GM18951 (cell line): Measurements from ENCODE around the gene CEBPE.

ENCODE experiments used
- POLR2A ChIP-seq: IDR thresholded peaks from 4 replicates; pipeline ENCODE4 v1.6.1; 2011; ENCODE audit warnings: mild to moderate bottlenecking; ENCODE audit not compliant: insufficient read length, insufficient read depth; ENCODE audit errors: extremely low read depth
- in situ Hi-C: fragments of 300-500 bp; cut with MboI; formaldehyde crosslinking; loops from one replicate; pipeline ENCODE4 v1.12.0; 2022; ENCODE audit warnings: low sequenced_read_pairs, mixed read lengths, inconsistent platforms; ENCODE audit not compliant: unreplicated experiment

Gene CEBPE

DNA sequence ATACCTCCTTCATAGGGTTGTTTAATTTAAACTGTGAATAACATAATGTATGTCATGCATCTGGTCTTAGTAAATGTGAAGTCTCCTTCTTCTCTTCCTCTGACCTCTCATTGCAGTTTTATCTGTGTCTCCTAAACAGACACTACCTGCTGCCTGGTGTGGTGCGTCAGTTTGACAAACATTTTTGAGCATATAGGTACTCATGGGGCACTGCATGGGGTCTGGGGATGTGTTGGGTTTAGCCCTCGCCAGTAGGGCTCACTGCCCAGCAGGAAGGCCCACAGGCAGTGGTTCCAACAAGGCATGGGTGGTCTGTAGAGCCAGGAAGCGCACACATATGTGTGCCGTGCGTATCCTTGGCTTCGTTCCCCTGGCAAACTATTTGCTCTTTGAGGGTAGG, 3.0 kb upstream of the CEBPE start:
- in situ Hi-C loops, result loop anchor here (10.0 kb wide), 1 partner anchor 63 kb away; the partner anchor contains the start of gene SLC7A8
- TF ChIP-seq POLR2A, result no peak

DNA sequence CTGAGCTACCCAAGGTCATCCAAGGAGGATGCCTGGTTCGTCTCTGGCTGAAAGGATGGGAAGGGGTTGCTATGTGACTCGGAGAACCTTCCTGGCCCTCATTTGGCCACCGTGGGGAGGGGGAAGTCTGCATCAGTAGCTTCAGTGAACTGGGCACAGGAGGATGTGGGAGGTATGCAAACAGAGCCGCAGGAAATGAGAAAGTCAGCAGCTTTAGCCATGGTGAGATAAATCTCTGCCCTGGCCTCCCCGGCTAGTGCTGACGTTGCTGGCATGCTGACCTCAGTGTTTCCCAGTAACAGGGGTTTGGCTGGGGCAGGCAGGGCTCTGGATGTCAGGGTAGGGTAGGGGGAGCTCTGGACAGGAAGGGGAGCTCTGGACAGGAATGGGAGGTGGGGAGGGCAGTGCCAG, 2.3 kb upstream of the CEBPE start:
- in situ Hi-C loops, result loop anchor here (10.0 kb wide), 1 partner anchor 63 kb away; the partner anchor contains the start of gene SLC7A8
- TF ChIP-seq POLR2A, result no peak

DNA sequence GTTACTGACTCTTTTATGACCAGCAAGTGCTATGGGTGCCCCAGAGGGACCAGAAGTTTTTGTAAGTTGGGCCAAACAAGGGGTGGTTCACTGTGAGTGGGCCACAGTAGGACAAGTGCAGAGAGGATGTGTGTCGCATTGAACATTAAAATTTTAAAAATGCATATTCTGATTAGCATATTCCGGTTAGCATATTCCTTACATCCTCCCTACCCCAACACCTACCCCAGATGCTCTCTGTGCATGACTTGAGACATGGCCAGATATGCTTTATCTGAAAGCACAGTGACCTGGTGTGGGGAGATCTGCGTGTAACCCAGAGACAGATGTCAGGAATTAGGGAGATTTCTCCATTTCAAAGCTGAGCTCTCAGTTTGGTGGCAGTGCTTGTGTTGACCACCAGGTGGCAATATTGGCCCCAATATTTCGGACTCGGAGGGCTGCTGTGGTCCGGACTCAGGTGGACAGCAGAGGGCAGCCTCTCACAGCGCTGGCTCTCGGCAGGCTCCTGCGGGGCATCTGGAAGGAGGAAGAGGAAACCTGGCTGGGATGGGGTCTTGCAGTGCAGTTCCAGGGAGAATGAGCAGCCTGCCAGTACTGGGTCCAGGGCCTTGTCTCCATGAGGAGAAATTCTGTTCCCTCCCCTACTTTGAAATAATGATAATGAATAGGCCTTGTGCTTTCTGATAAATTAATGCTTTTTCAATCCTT, 1.6 kb upstream of the CEBPE start:
- in situ Hi-C loops, result loop anchor here (10.0 kb wide), 1 partner anchor 64 kb away; the partner anchor contains the start of gene SLC7A8
- TF ChIP-seq POLR2A, result no peak

DNA sequence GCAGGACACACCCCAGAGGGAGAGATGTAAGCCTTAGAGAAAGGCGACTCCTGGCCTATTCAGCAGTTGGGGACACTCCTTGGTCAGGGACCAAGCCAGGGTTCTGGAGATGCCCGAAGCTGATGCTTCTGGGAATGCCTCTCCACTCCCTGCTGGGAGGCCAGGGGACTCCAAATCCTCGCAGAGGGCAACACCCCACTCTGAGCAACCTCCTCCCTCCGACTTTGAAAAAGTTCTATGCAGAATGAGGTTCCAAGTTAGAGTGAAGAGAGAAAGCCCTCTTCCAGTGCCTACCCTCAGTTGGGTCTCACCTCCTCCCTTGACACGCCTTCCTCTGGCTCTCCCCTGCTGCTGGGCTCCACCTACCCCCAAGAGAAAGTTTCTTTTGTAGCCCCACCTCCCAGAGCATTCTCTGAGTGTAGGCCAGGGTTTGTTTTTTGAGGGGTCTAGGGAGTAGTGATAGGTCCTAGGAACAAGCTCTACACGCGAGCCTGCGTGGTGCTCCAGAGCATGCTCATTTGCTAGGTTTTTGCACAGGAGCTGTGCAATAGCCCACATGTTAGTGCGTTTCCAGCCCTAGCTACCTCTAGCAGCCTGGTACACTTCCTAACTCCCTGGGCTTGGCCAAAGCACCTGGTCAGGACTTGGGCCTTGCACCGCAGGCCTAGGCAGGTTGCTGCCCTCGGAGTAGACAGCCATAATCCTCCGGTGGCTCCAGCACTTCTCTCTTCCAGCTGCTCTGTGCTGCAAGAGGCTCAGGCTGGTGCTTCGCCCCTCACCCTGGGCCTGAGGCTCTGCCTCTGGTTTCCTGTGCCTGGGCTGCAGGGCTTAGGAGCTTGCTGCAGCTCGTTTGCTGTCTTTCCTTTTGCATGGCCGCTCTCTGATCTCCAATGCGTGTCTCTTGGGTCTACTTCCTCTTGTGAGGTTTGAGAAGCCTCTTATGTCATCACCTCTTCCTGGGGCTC, 590 bp upstream of the CEBPE start:
- no peak for TF ChIP-seq POLR2A
- in situ Hi-C loops, result loop anchor here (10.0 kb wide), 1 partner anchor 65 kb away; the partner anchor contains the start of gene SLC7A8

DNA sequence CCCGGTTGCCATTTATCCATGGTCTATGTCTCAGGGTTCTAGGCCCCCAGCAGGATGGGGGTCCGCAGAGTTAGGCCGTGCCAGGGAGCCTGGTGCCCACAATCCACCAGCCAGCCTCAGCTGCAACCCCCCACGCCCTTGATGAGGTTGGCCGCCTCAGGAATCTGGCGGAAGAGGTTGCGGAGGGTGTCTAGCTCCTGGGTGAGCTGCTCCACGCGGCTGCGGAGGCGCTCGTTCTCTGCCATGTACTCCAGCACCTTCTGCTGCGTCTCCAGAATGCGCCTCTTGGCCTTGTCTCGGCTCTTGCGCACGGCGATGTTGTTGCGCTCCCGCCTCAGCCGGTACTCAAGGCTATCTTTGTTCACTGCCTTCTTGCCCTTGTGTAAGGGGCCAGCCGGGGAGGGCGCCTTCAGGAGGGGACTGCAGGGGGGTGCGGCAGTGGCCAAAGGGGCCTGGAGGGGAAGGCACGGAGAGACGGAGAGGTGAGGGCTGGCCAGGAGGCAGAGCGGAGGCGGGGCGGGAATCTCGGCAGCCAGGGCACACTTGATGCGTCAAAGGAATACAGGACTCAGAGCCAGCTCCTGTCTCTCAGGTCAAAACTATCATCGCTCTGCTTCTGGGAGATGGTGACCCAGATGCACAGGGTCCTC, 1.6 kb downstream of the CEBPE start:
- in situ Hi-C loops, result no loop called here
- TF ChIP-seq POLR2A, result no peak

DNA sequence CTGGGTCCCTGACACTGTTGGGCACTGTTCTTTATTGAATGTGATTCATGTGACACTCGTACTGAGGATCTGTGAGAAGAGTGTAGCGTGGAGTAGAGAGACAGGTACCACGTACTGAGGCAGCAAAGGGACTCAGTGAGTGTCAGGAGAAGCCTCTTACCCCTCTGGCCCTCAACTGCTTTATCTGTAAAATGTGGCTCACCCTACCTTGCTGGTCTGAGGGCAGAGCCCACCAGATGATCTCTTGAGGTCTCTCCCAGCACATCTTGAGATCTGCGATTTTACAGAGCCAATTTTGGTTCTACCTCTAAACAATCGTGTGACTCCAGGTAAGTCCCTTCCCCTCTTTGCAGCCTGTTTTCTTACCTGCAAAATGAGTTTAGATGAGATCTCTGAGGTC, 3.1 kb downstream of the CEBPE start:
- in situ Hi-C loops, result no loop called here
- TF ChIP-seq POLR2A, result no peak

DNA sequence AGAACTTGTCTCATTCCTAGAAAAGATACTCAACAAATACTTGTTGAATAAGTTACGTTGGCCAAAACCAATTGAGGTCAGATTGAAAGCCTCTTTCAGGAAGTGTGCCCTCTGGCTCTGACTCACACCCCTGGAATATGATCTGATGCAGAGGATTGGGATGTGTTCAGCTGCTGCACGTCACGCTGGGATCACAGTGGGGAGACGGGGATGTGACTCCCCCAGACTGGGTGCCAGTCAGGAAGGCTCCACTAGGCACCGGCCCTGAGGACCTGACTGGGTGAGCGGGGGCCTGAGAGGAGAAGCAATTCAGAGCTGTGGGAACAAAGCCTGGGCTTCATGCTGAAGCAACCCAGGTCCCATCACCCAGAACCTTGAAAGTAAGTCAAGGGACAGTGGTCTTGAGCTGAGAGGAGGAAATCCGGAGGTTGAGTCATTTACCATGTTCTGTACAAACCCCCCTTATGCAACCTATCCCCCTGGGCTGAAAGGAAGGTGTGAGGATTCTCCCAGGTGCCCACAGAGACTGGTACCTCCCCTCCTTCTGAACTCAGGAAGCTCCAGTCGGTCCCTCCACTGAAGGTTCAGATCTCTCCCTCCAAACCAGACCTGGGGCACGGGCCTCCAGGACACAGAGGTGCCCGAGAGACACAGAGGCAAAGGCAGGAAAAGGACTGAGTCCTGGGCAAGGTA, 3.9 kb downstream of the CEBPE start:
- no peak for TF ChIP-seq POLR2A
- in situ Hi-C loops, result no loop called here

DNA sequence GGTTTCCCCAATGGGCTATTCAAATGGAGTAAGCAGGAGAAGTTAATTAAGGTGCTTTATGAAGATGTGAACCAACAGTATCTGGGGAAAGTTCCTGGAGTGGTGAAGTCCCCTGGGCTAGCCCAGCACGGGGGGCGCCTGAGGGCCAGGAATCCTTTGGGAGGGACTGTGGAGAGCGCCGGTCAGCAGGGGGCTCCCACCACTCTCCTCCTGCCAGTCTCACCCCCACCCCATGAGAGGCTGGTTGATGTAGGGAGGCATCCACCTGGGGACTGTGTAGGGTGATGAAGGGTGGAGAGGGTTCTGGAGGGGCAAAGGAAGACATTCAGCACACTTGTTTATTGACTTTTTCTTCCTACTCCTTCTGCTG, 4.4 kb downstream of the CEBPE start:
- in situ Hi-C loops, result no loop called here
- no peak for TF ChIP-seq POLR2A

DNA sequence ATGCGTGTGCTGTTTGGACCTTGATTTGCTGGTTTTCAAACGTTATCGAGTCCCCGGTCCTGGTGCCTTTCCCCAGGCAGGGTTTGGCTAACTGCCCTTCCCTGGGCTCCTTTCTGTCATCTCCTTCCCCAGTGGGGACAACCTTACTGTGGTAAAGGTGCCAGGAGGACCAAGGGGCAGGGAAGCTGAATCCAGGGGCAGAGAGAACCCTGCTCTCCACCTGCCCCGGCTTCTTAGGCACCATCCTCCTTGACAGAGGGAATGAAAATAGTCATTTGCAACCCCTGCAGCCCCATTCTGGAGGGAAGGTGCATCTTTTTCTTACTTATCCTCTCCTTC, 5.0 kb downstream of the CEBPE start:
- in situ Hi-C loops, result no loop called here
- no peak for TF ChIP-seq POLR2A

DNA sequence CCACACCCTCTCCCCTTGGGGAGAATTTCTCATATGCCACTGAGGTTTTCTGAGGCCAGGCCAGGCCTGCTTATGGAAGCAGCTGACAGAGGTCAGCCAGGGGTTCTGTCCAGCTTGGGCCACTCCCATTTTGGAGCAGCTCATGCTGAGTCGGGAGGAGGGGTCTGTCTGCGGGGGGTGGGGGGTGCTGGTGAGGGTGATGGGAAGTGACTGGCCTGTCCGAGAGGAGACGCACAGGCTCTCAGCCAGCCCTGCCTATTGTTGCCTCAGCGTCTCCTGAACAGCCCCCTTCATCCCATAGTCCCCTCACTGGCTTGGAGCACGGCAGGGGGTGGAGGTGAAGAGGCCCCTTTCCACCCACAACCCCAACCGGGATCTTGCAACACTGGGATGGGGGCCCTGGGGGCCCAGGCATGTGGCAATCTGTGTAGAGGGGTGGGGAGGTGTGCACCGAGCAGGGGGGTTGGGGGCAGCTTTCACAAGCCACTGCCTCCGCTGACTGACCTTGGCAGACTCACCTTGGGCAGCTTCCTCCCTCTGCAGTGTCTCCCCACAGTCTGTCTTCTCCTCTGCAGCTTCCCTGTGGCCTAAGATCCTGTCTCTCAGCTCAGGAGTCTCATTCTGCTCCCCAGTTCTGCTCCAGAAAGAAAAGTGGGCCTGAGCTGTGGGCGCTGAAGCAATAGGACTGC, 5.5 kb downstream of the CEBPE start:
- TF ChIP-seq POLR2A, result no peak
- in situ Hi-C loops, result no loop called here

DNA sequence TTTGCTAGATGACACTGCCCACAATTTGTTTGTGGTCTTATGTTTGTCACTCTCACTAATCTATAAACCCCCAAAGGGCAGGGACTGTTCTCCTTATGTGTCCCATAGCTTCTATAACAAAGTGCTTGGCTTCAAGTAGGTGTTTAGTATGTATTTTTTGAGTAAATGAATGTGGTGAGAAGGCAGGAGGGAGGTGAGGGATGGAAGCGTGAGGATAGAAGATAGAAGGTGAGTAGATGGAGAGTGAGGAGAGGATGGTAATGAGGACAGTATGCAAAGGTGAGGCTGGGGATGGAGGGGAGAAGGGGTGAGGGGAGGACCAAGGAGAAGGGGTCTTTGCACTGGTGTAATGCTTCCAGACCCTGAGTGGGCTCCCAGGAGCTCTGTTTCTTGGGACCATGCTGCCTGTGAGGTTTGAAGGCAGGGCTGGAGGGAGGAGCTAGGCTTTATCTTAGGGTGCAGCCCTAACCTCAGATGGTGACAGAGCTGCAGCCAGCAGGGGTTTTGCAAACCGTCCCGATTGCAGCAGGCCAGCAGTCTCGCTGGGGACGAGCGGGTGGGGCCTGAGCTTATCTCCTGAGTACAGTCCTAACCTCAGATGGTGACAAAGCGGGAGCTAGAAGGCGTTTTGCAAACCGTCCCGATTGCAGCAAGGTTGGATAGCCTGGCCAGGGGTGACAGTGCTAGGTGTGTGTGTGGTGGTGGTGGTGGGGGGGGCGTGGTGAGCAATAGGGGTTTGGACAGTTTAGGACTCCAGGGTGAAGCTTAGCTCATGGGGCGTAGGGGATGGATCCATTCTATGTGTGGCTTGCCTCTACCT, 6.5 kb downstream of the CEBPE start:
- no peak for TF ChIP-seq POLR2A
- in situ Hi-C loops, result no loop called here
